ENCODE results near the gene CBX7.

Gene CBX7

GRCh38 chr22:39179401-39179827, 26.9 kb upstream of the CBX7 start:
- no peak for DNase-seq (ENCODE audit: low read depth, low spot score)
- TF ChIP-seq CTCF (IDR thresholded peaks at IDR 0.05; ENCODE audit: low read depth, low read length): no peak

GRCh38 chr22:39178206-39179111, 26.0 kb upstream of the CBX7 start:
- no peak for TF ChIP-seq CTCF (IDR thresholded peaks at IDR 0.05; ENCODE audit: low read depth, low read length)
- no peak overlapping the region for H3K4me3 ChIP-seq (ENCODE audit: low read depth, low read length)
- in situ Hi-C loops (cut with HindIII; ENCODE audit: low sequenced_read_pairs): no loop called here
- peak; percentile 28 for DNase-seq (ENCODE audit: low read depth, low spot score)

More at GRCh38 chr22:39179401-39179827, 26.9 kb upstream of the CBX7 start:
- H3K4me3 ChIP-seq (ENCODE audit: low read depth, low read length): no peak overlapping the region
- in situ Hi-C loops (cut with HindIII; ENCODE audit: low sequenced_read_pairs): no loop called here

- no peak for TF ChIP-seq CTCF (IDR thresholded peaks at IDR 0.05; ENCODE audit: low read depth, low read length)
- in situ Hi-C loops (cut with HindIII; ENCODE audit: low sequenced_read_pairs): no loop called here
- no peak for DNase-seq (ENCODE audit: low read depth, low spot score)
- H3K4me3 ChIP-seq (ENCODE audit: low read depth, low read length): no peak overlapping the region
Measured at GRCh38 chr22:39177791-39178190, 25.3 kb upstream of the CBX7 start.

GRCh38 chr22:39177456-39177775, 24.9 kb upstream of the CBX7 start:
- in situ Hi-C loops (cut with HindIII; ENCODE audit: low sequenced_read_pairs): no loop called here
- TF ChIP-seq CTCF (IDR thresholded peaks at IDR 0.05; ENCODE audit: low read depth, low read length): no peak

GRCh38 chr22:39176714-39177455, 24.4 kb upstream of the CBX7 start:
- in situ Hi-C loops (cut with HindIII; ENCODE audit: low sequenced_read_pairs): no loop called here
- H3K4me3 ChIP-seq (ENCODE audit: low read depth, low read length): no peak overlapping the region
- DNase-seq (ENCODE audit: low read depth, low spot score): no peak
- TF ChIP-seq CTCF (IDR thresholded peaks at IDR 0.05; ENCODE audit: low read depth, low read length): no peak

More at GRCh38 chr22:39177456-39177775, 24.9 kb upstream of the CBX7 start:
- DNase-seq (ENCODE audit: low read depth, low spot score): no peak
- no peak overlapping the region for H3K4me3 ChIP-seq (ENCODE audit: low read depth, low read length)

GRCh38 chr22:39176143-39176713, 23.7 kb upstream of the CBX7 start:
- no peak overlapping the region for H3K4me3 ChIP-seq (ENCODE audit: low read depth, low read length)
- no peak for TF ChIP-seq CTCF (IDR thresholded peaks at IDR 0.05; ENCODE audit: low read depth, low read length)
- in situ Hi-C loops (cut with HindIII; ENCODE audit: low sequenced_read_pairs): no loop called here
- DNase-seq (ENCODE audit: low read depth, low spot score): peak; percentile 49
